HepG2 (cell line): ENCODE measurements around the gene TM4SF1. TPM values are rescaled to one million over a fixed set of nuclear protein-coding genes. Genes with fewer than 3 reads are reported as not detected.

Experiments used
- ATF1 ChIP-seq: IDR thresholded peaks from 2 replicates; pipeline ENCODE4 v1.6.1; 2016; ENCODE audit warnings: mild to moderate bottlenecking, control low read depth
- CREM ChIP-seq, 2 experiments: sonication (generic) in 1 of 2; formaldehyde crosslinking in 1 of 2; IDR thresholded peaks; 2 replicates each; pipeline versions ENCODE4 v1.4.0 to v1.6.1; 2016 to 2020; ENCODE audit warnings: antibody characterized with exemption in 1 of 2, mild to moderate bottlenecking in 1 of 2, missing genetic modification reagents in 1 of 2
- HMG20A ChIP-seq: IDR thresholded peaks from 2 replicates; pipeline ENCODE4 v1.6.1; 2016; ENCODE audit warnings: borderline replicate concordance
- MAFK ChIP-seq, 2 experiments: IDR thresholded peaks in 1 of 2; conservative IDR thresholded peaks in 1 of 2; 2 replicates each; pipeline ENCODE4 v1.6.1; 2011; ENCODE audit warnings: improper control_type of control experiment in 2 of 2, low read length in 2 of 2
- MTF2 ChIP-seq: sonication (generic); formaldehyde crosslinking; IDR thresholded peaks from 2 replicates; pipeline ENCODE4 v1.5.0; 2020; ENCODE audit warnings: missing genetic modification reagents, borderline replicate concordance
- NR2C2 ChIP-seq: sonication (generic); formaldehyde crosslinking; IDR thresholded peaks from 2 replicates; pipeline ENCODE4 v1.4.0; 2020; ENCODE audit warnings: missing genetic modification reagents, mild to moderate bottlenecking, moderate library complexity, borderline replicate concordance
- POLR2A ChIP-seq, 2 experiments: IDR thresholded peaks; 2 replicates each; pipeline ENCODE4 v1.6.1; 2011; ENCODE audit warnings: low read depth in 2 of 2, low read length in 2 of 2, mild to moderate bottlenecking in 1 of 2, moderate library complexity in 1 of 2; ENCODE audit not compliant: insufficient read depth in 1 of 2
- SMARCC2 ChIP-seq: fragments of 450-650 bp; IDR thresholded peaks from 2 replicates; pipeline ENCODE4 v1.6.1; 2017; ENCODE audit warnings: antibody characterized with exemption, mild to moderate bottlenecking
- SNRNP70 ChIP-seq: fragments of 200-400 bp; formaldehyde crosslinking; IDR thresholded peaks from 2 replicates; pipeline ENCODE4 v1.6.1; 2017; ENCODE audit warnings: mild to moderate bottlenecking, low read depth, low read length, moderate library complexity
- TARDBP ChIP-seq: sonication (generic); formaldehyde crosslinking; IDR thresholded peaks from 2 replicates; pipeline ENCODE4 v1.8.0; 2022; ENCODE audit warnings: mild to moderate bottlenecking, missing genetic modification reagents
- THAP11 ChIP-seq: IDR thresholded peaks from 2 replicates; pipeline ENCODE4 v1.6.1; 2016; ENCODE audit warnings: missing biosample characterization, missing genetic modification reagents
- ZBTB37 ChIP-seq: sonication (generic); formaldehyde crosslinking; IDR thresholded peaks from 2 replicates; pipeline ENCODE4 v1.4.0; 2020; ENCODE audit warnings: mild to moderate bottlenecking, missing genetic modification reagents
- ZFY ChIP-seq: sonication (generic); formaldehyde crosslinking; IDR thresholded peaks from 2 replicates; pipeline ENCODE4 v1.4.0; 2020; ENCODE audit warnings: missing genetic modification reagents
- ZIK1 ChIP-seq: sonication (generic); formaldehyde crosslinking; IDR thresholded peaks from 2 replicates; pipeline ENCODE4 v1.5.0; 2020; ENCODE audit warnings: mild to moderate bottlenecking, low read depth, missing genetic modification reagents, borderline replicate concordance
- ZMAT3 ChIP-seq: sonication (generic); formaldehyde crosslinking; conservative IDR thresholded peaks from 2 replicates; pipeline ENCODE4 v1.7.0; 2021; ENCODE audit warnings: missing genetic modification reagents
- ZNF101 ChIP-seq: sonication (generic); formaldehyde crosslinking; IDR thresholded peaks from 2 replicates; pipeline ENCODE4 v1.4.0; 2020; ENCODE audit warnings: mild to moderate bottlenecking, low read depth, missing genetic modification reagents, borderline replicate concordance
- ZNF143 ChIP-seq: sonication (generic); formaldehyde crosslinking; IDR thresholded peaks from 2 replicates; pipeline ENCODE4 v1.4.0; 2020; ENCODE audit warnings: missing genetic modification reagents
- ZNF501 ChIP-seq: sonication (generic); formaldehyde crosslinking; IDR thresholded peaks from 2 replicates; pipeline ENCODE4 v1.5.1; 2020; ENCODE audit warnings: mild to moderate bottlenecking, moderate library complexity, missing genetic modification reagents
- polyA plus RNA-seq, 8 experiments: library from polyadenylated mRNA; depleted of rRNA in 3 of 8; stranded (reverse) in 7 of 8; unstranded in 1 of 8; fragments of >200 nt; fragmentation: Illumina TruSeq in 4 of 8; extraction: Trizol in 4 of 8; gene quantifications; 2 replicates each; pipeline versions ENCODE4 v1.2.1 to v1.2.3, GENCODE V29; 2011 to 2016; ENCODE audit warnings: low read depth in 4 of 8, missing spikeins in 1 of 8, mixed read lengths in 1 of 8; ENCODE audit not compliant: insufficient read depth in 1 of 8
- total RNA-seq, 5 experiments: library from RNA; depleted of rRNA; stranded (reverse); fragments of >200 nt; fragmentation: Illumina TruSeq; extraction: Trizol; gene quantifications; 2 replicates each; pipeline ENCODE4 v1.2.3, GENCODE V29; 2016; ENCODE audit warnings: low read depth in 1 of 5
- TF ChIP-seq, protein P1 (sequence below): sonication (generic); formaldehyde crosslinking; IDR thresholded peaks from 2 replicates; pipeline ENCODE4 v1.4.0; 2020; ENCODE audit warnings: missing genetic modification reagents
- TF ChIP-seq, protein P2 (sequence below): sonication (generic); formaldehyde crosslinking; IDR thresholded peaks from 2 replicates; pipeline ENCODE4 v1.8.0; 2022; ENCODE audit warnings: mild to moderate bottlenecking, missing genetic modification reagents, borderline replicate concordance
- TF ChIP-seq, protein P3 (sequence below): sonication (generic); formaldehyde crosslinking; IDR thresholded peaks from 2 replicates; pipeline ENCODE4 v1.5.0; 2020; ENCODE audit warnings: missing genetic modification reagents
- TF ChIP-seq, protein P4 (sequence below): sonication (generic); formaldehyde crosslinking; IDR thresholded peaks from 2 replicates; pipeline ENCODE4 v1.8.0; 2022; ENCODE audit warnings: missing genetic modification reagents, low read depth, mild to moderate bottlenecking, borderline replicate concordance

The TM4SF1 gene
- total and polyA plus RNA-seq, 2 of the 13 experiments (the other 11 are each of a cell fraction or from before 2014, with no cell fraction given): 431 to 1,359 TPM

DNA sequence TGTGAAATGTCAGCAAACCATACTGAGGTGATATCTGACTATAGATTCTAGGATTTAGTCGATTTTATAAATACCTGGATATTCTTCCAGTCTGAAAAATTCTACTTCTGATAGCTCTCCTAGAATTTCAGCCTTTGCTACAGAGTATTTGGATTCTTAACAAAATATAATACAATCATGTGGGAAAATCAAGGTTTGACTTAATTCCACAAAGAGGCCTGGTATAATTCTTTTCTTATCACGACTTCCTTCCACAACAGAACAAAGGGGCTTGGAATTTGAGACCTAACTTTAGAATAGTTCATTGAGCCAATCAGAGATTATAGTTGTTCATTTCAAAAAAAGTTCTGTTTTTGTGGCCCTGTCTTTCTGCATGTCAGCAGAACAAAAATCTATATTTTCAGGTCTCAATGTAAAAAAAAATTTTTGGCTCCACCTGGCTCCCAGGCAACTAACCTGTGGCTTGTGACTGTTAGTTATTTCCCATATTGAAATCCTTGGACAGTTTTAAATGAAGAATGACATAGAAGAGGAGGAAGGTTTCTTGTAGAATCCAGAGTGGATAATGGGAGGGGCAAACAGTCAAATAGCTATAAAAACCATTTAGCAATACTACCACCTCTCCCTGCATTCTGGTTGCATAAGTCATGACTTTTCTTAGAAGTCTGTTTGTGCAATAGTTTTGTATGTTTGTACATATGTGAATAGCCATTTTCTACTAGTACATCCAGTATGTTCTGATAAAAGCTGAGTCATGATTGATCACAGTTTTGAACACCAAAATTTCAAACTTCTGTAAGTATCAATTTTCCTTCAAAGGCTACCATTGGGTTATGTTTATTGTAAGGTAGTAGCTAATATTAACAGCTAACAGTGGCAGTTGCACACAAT is 4.0 kb downstream of the TM4SF1 start (continued):
- no peak for TF ChIP-seq ZIK1
- TF ChIP-seq NR2C2: 0 out of 2 replicates have a peak, but pooled peaks have one; percentile 16
- no peak for TF ChIP-seq ZNF143 (CRISPR knock-in tag)
- no peak; the same call in 1 of the 2 replicates for TF ChIP-seq THAP11
- TF ChIP-seq ATF1: no peak
- TF ChIP-seq POLR2A (IDR thresholded peaks at IDR 0.05; ENCODE audit: insufficient read depth in 1 of 2, low read depth in 2 of 2, low read length in 2 of 2): peak in 1 of 2 experiments; percentile 31; a peak in 2 of 4 replicates
- TF ChIP-seq HMG20A (CRISPR knock-in tag): peak; percentile 21; the same call in 1 of the 2 replicates
- TF ChIP-seq, protein P1, sequence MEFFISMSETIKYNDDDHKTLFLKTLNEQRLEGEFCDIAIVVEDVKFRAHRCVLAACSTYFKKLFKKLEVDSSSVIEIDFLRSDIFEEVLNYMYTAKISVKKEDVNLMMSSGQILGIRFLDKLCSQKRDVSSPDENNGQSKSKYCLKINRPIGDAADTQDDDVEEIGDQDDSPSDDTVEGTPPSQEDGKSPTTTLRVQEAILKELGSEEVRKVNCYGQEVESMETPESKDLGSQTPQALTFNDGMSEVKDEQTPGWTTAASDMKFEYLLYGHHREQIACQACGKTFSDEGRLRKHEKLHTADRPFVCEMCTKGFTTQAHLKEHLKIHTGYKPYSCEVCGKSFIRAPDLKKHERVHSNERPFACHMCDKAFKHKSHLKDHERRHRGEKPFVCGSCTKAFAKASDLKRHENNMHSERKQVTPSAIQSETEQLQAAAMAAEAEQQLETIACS (CRISPR knock-in tag): no peak
- no peak for TF ChIP-seq SMARCC2
- TF ChIP-seq, protein P2, sequence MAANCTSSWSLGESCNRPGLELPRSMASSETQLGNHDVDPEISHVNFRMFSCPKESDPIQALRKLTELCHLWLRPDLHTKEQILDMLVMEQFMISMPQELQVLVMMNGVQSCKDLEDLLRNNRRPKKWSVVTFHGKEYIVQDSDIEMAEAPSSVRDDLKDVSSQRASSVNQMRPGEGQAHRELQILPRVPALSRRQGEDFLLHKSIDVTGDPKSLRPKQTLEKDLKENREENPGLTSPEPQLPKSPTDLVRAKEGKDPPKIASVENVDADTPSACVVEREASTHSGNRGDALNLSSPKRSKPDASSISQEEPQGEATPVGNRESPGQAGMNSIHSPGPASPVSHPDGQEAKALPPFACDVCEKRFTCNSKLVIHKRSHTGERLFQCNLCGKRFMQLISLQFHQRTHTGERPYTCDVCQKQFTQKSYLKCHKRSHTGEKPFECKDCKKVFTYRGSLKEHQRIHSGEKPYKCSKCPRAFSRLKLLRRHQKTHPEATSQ (CRISPR knock-in tag): no peak
- TF ChIP-seq MTF2 (CRISPR knock-in tag): no peak
- TF ChIP-seq ZBTB37 (CRISPR knock-in tag): no peak
- no peak for TF ChIP-seq TARDBP
- peak; percentile 34; the same call in 1 of the 2 replicates for TF ChIP-seq CREM (IDR thresholded peaks at IDR 0.05)
- no peak for TF ChIP-seq CREM (CRISPR knock-in tag; IDR thresholded peaks at IDR 0.05)
- TF ChIP-seq MAFK (conservative IDR thresholded peaks at IDR 0.05 in 1 of 2, IDR thresholded peaks at IDR 0.05 in 1 of 2; ENCODE audit: low read length in 2 of 2): peak; percentile 78 to 86
- no peak for TF ChIP-seq ZFY
- TF ChIP-seq ZNF101 (CRISPR knock-in tag): no peak
- no peak for TF ChIP-seq SNRNP70
- TF ChIP-seq, protein P3, sequence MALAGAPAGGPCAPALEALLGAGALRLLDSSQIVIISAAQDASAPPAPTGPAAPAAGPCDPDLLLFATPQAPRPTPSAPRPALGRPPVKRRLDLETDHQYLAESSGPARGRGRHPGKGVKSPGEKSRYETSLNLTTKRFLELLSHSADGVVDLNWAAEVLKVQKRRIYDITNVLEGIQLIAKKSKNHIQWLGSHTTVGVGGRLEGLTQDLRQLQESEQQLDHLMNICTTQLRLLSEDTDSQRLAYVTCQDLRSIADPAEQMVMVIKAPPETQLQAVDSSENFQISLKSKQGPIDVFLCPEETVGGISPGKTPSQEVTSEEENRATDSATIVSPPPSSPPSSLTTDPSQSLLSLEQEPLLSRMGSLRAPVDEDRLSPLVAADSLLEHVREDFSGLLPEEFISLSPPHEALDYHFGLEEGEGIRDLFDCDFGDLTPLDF: no peak
- TF ChIP-seq, protein P4, sequence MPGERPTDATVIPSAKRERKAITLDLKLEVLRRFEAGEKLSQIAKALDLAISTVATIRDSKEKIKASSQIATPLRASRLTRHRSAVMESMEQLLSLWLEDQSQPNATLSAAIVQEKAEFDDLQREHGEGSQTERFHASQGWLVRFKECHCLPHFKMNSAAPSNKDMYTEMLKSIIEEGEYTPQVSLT (CRISPR knock-in tag): no peak
- TF ChIP-seq ZMAT3: no peak
- no peak for TF ChIP-seq ZNF501 (CRISPR knock-in tag)
